H9 (cell line): Measurements from ENCODE around the gene PHACTR2. TPM values are rescaled to one million over a fixed set of nuclear protein-coding genes. Genes with fewer than 3 reads are reported as not detected.

Experiments
- DNase-seq: peaks from one replicate; pipeline ENCODE4 v3.0.0-alpha.2; 2017
- H2AFZ ChIP-seq: one replicate; pipeline ENCODE4 v1.6.1; 2013; ENCODE audit warnings: mild to moderate bottlenecking, low read length, control low read depth, moderate library complexity
- H2AK5ac ChIP-seq: 2 replicates; pipeline ENCODE4 v1.6.1; 2013; ENCODE audit warnings: low read length, control low read depth, mixed read lengths; ENCODE audit not compliant: insufficient read length
- H2BK120ac ChIP-seq: one replicate; pipeline ENCODE4 v1.6.1; 2013; ENCODE audit warnings: low read depth, mild to moderate bottlenecking, low read length, control low read depth, inconsistent platforms; ENCODE audit not compliant: poor library complexity, severe bottlenecking
- H2BK12ac ChIP-seq: 2 replicates; pipeline ENCODE4 v1.6.1; 2013; ENCODE audit warnings: low read length, control low read depth, mixed read lengths, low read depth; ENCODE audit not compliant: insufficient read length
- H2BK15ac ChIP-seq: 2 replicates; pipeline ENCODE4 v1.6.1; 2013; ENCODE audit warnings: low read depth, low read length, control low read depth
- H2BK20ac ChIP-seq: one replicate; pipeline ENCODE4 v1.6.1; 2013; ENCODE audit warnings: low read depth, mild to moderate bottlenecking, low read length, control low read depth, inconsistent platforms; ENCODE audit not compliant: poor library complexity, severe bottlenecking
- H2BK5ac ChIP-seq: 2 replicates; pipeline ENCODE4 v1.6.1; 2013; ENCODE audit warnings: low read length, control low read depth, mixed read lengths; ENCODE audit not compliant: insufficient read length
- H3K14ac ChIP-seq: 2 replicates; pipeline ENCODE4 v1.6.1; 2013; ENCODE audit warnings: low read length, control low read depth; ENCODE audit not compliant: insufficient read depth
- H3K18ac ChIP-seq: 2 replicates; pipeline ENCODE4 v1.6.1; 2013; ENCODE audit warnings: low read depth, mild to moderate bottlenecking, mixed read lengths, low read length, control low read depth; ENCODE audit not compliant: insufficient read length
- H3K23ac ChIP-seq: 2 replicates; pipeline ENCODE4 v1.6.1; 2013; ENCODE audit warnings: low read length, control low read depth, mixed read lengths, low read depth; ENCODE audit not compliant: insufficient read length
- H3K23me2 ChIP-seq: 2 replicates; pipeline ENCODE4 v1.6.1; 2013; ENCODE audit warnings: low read depth, mild to moderate bottlenecking, mixed read lengths, low read length, control low read depth; ENCODE audit not compliant: insufficient read length, poor library complexity, severe bottlenecking
- H3K27ac ChIP-seq: 2 replicates; pipeline ENCODE4 v1.5.1; 2013; ENCODE audit warnings: low read length, control low read depth, mixed read lengths, low read depth; ENCODE audit not compliant: insufficient read length
- H3K27me3 ChIP-seq: 2 replicates; pipeline ENCODE4 v1.6.1; 2013; ENCODE audit warnings: low read length, control low read depth, inconsistent platforms; ENCODE audit not compliant: insufficient read depth
- H3K4ac ChIP-seq: 2 replicates; pipeline ENCODE4 v1.6.1; 2013; ENCODE audit warnings: low read depth, mild to moderate bottlenecking, control low read depth, inconsistent platforms, low read length, moderate library complexity
- H3K4me1 ChIP-seq: 2 replicates; pipeline ENCODE4 v1.6.1; 2013; ENCODE audit warnings: low read length, control low read depth, inconsistent platforms; ENCODE audit not compliant: insufficient read depth
- H3K4me2 ChIP-seq: 2 replicates; pipeline ENCODE4 v1.6.1; 2013; ENCODE audit warnings: low read length, control low read depth, mixed read lengths; ENCODE audit not compliant: insufficient read length, insufficient read depth
- H3K56ac ChIP-seq: 2 replicates; pipeline ENCODE4 v1.6.1; 2013; ENCODE audit warnings: low read depth, mild to moderate bottlenecking, mixed read lengths, low read length, control low read depth; ENCODE audit not compliant: insufficient read length
- H3K79me1 ChIP-seq: 2 replicates; pipeline ENCODE4 v1.6.1; 2013; ENCODE audit warnings: low read depth, mild to moderate bottlenecking, moderate library complexity, low read length, control low read depth, inconsistent platforms; ENCODE audit not compliant: insufficient read depth, poor library complexity, severe bottlenecking
- H3K79me2 ChIP-seq: 2 replicates; pipeline ENCODE4 v1.6.1; 2013; ENCODE audit warnings: low read length, control low read depth, inconsistent platforms; ENCODE audit not compliant: insufficient read depth
- H3K9ac ChIP-seq: 2 replicates; pipeline ENCODE4 v1.6.1; 2013; ENCODE audit warnings: low read length, control low read depth, mixed read lengths; ENCODE audit not compliant: insufficient read length; ENCODE audit errors: extremely low read depth
- H3K9me3 ChIP-seq: one replicate; pipeline ENCODE4 v1.6.1; 2013; ENCODE audit warnings: low read depth, low read length, inconsistent platforms; ENCODE audit not compliant: control insufficient read depth
- H3T11ph ChIP-seq: one replicate; pipeline ENCODE4 v1.6.1; 2013; ENCODE audit warnings: mild to moderate bottlenecking, low read length, control low read depth, inconsistent platforms
- H4K20me1 ChIP-seq: one replicate; pipeline ENCODE4 v1.6.1; 2013; ENCODE audit not compliant: control insufficient read depth, insufficient read length, insufficient read depth
- H4K5ac ChIP-seq: 2 replicates; pipeline ENCODE4 v1.6.1; 2013; ENCODE audit warnings: low read depth, mild to moderate bottlenecking, mixed read lengths, low read length, control low read depth; ENCODE audit not compliant: insufficient read length
- H4K8ac ChIP-seq: replicated peaks from 2 replicates; pipeline ENCODE4 v1.6.1; 2013; ENCODE audit warnings: low read length, control low read depth, mixed read lengths, low read depth; ENCODE audit not compliant: insufficient read length
- H4K91ac ChIP-seq: 2 replicates; pipeline ENCODE4 v1.6.1; 2013; ENCODE audit warnings: low read depth, mild to moderate bottlenecking, moderate library complexity, mixed read lengths, low read length, control low read depth; ENCODE audit not compliant: insufficient read length
- H3K27ac Mint-ChIP-seq, 3 experiments: 2 replicates in 2 of 3; 3 replicates in 1 of 3; pipeline ENCODE4 v1.8.0; 2020 to 2021; ENCODE audit warnings: mixed read lengths in 3 of 3, mild to moderate bottlenecking in 1 of 3, moderate library complexity in 1 of 3
- H3K27me3 Mint-ChIP-seq: 2 replicates; pipeline ENCODE4 v1.8.0; 2021; ENCODE audit warnings: low read depth, mild to moderate bottlenecking, moderate library complexity, mixed read lengths
- H3K36me3 Mint-ChIP-seq, 3 experiments: 2 replicates in 2 of 3; 3 replicates in 1 of 3; pipeline ENCODE4 v1.8.0; 2020 to 2021; ENCODE audit warnings: low read depth in 3 of 3, mixed read lengths in 3 of 3; ENCODE audit not compliant: insufficient read depth in 1 of 3
- H3K4me1 Mint-ChIP-seq, 2 experiments: 2 replicates each; pipeline ENCODE4 v1.8.0; 2020; ENCODE audit warnings: mixed read lengths in 2 of 2
- H3K4me3 Mint-ChIP-seq, 2 experiments: 2 replicates in 1 of 2; 3 replicates in 1 of 2; pipeline ENCODE4 v1.8.0; 2020 to 2021; ENCODE audit warnings: mild to moderate bottlenecking in 2 of 2, mixed read lengths in 2 of 2, moderate library complexity in 1 of 2
- H3K9me3 Mint-ChIP-seq, 2 experiments: 2 replicates in 1 of 2; 3 replicates in 1 of 2; pipeline ENCODE4 v1.8.0; 2020; ENCODE audit warnings: mild to moderate bottlenecking in 2 of 2, mixed read lengths in 2 of 2, moderate library complexity in 1 of 2
- CTCF ChIP-seq: fragments of 200-600 bp; sonication (generic); conservative IDR thresholded peaks from 3 replicates; pipeline ENCODE4 v1.8.0; 2021; ENCODE audit warnings: antibody characterized with exemption, mild to moderate bottlenecking
- WGBS: extraction: QIAGEN DNeasy Blood & Tissue Kit; methylation state at CpG from one replicate; pipeline ENCODE4 v1.1.7; 2013; ENCODE audit warnings: missing lambda C conversion rate, low lambda C conversion rate, mixed read lengths; ENCODE audit not compliant: insufficient read length; ENCODE audit errors: extremely low coverage; 5-methylcytosine and 5-hydroxymethylcytosine counted together
- total RNA-seq: library from RNA; stranded (reverse); gene quantifications from 2 replicates; pipeline ENCODE4 v1.2.1, GENCODE V29; 2021

PHACTR2 gene
- total RNA-seq, 1 experiment from 2014 or later: 131 TPM

GRCh38 chr6:143642403-143642802, 35.4 kb upstream of the PHACTR2 start:
- Mint-ChIP-seq H3K4me1 (peaks cover 6 to 12% of the 10 kb centered on the region in 2 experiments), H3K27me3 (peaks cover 1% of the 10 kb centered on the region; the same call in 1 of the 2 replicates), H3K36me3 (peaks cover 0 to 3% (median 0%) of the 10 kb centered on the region in 3 experiments; a peak in 1 of 7 replicates), H3K4me3 (no peak overlapping the region), H3K9me3 (0 out of 5 replicates have a peak, but pooled peaks cover 0 to 3% of the 10 kb centered on the region in 2 experiments), H3K27ac (no peak overlapping the region)
- Histone ChIP-seq H3K23me2 (no peaks in the 10 kb centered on the region), H3K23ac (no peak overlapping the region), H2BK12ac (no peak overlapping the region), H3K9me3 (no peaks in the 10 kb centered on the region), H4K8ac (no peak overlapping the region), H3K4me1 (peaks cover 3% of the 10 kb centered on the region; the same call in 1 of the 2 replicates), H2BK20ac (no peak overlapping the region), H3K56ac (no peak overlapping the region), H4K20me1 (no peaks in the 10 kb centered on the region), H3T11ph (no peak overlapping the region), H3K14ac (no peak overlapping the region), H2BK5ac (no peak overlapping the region), H3K79me1 (no peaks in the 10 kb centered on the region), H3K27ac (no peak overlapping the region), H4K91ac (no peak overlapping the region), H3K9ac (no peak overlapping the region), H3K27me3 (no peaks in the 10 kb centered on the region), H4K5ac (no peak overlapping the region), H2AK5ac (no peak overlapping the region), H3K4ac (no peak overlapping the region), H2BK15ac (no peak overlapping the region), H2AFZ (no peak overlapping the region), H3K18ac (no peak overlapping the region), H2BK120ac (no peak overlapping the region), H3K4me2 (no peak overlapping the region), H3K79me2 (no peaks in the 10 kb centered on the region)
- no peak for TF ChIP-seq CTCF
- no peak for DNase-seq
- WGBS: no CpG with 5 or more reads among the region's 2 CpGs
